ENCODE results near the gene FMNL2.
A peak's percentile ranks its signal among the peaks of the same experiment; 100 is the strongest.

Gene FMNL2

GRCh38 chr2:152466041-152466440 is 131.1 kb downstream of the FMNL2 start:
- H2BK12ac ChIP-seq (ENCODE audit: low read length): no peak overlapping the region
- H3K27ac ChIP-seq (replicated peaks; ENCODE audit: low read length): no peak overlapping the region
- H3K18ac ChIP-seq (ENCODE audit: low read length): no peak overlapping the region
- H4K8ac ChIP-seq (ENCODE audit: low read depth, low read length): no peak overlapping the region
- H3K9me3 ChIP-seq (replicated peaks in 1 of 2; ENCODE audit: control insufficient read depth in 2 of 2, insufficient read depth in 1 of 2, low read depth in 1 of 2, low read length in 2 of 2): no peaks in the 10 kb centered on the region
- no CpG with 5 or more reads among the region's 6 CpGs for WGBS, 2 donors (ENCODE audit: extremely low coverage in 2 of 2, insufficient read length in 2 of 2, insufficient replicate concordance in 1 of 2)
- no peaks in the 10 kb centered on the region for H3K27me3 ChIP-seq (ENCODE audit: control insufficient read depth in 3 of 3, insufficient read depth in 3 of 3, low read depth in 1 of 3, low read length in 3 of 3)
- H3K14ac ChIP-seq (ENCODE audit: low read length): no peak overlapping the region
- peaks cover 4% of the 10 kb centered on the region for H3K79me1 ChIP-seq (ENCODE audit: low read depth, low read length)
- H3K4me2 ChIP-seq (ENCODE audit: insufficient read depth, low read length, poor library complexity, severe bottlenecking): no peak overlapping the region
- H2AK5ac ChIP-seq (ENCODE audit: low read depth, low read length): no peak overlapping the region
- H3K4me1 ChIP-seq (ENCODE audit: control insufficient read depth in 2 of 2, insufficient read depth in 1 of 2, low read depth in 1 of 2, low read length in 2 of 2): peaks cover 15 to 17% of the 10 kb centered on the region in 2 donors
- no peak overlapping the region for H3K4me3 ChIP-seq (ENCODE audit: low read length in 2 of 2)
- H3K9ac ChIP-seq (ENCODE audit: low read depth, low read length, poor library complexity): no peak overlapping the region
- H4K91ac ChIP-seq (ENCODE audit: low read depth, low read length, poor library complexity): no peak overlapping the region
- no peaks in the 10 kb centered on the region for H3K36me3 ChIP-seq (replicated peaks in 1 of 2; ENCODE audit: control insufficient read depth in 2 of 2, insufficient read depth in 2 of 2, low read length in 2 of 2)
- H2BK5ac ChIP-seq (ENCODE audit: low read length): no peak overlapping the region
- no peak for DNase-seq (ENCODE audit: low spot score)
- H3K23ac ChIP-seq (ENCODE audit: low read depth, low read length, poor library complexity): no peak overlapping the region
- no peak overlapping the region for H2BK120ac ChIP-seq (ENCODE audit: low read depth, low read length)
- H2BK15ac ChIP-seq (ENCODE audit: low read length): no peak overlapping the region
- no peak overlapping the region for H3K4ac ChIP-seq (ENCODE audit: low read length)
- H2AFZ ChIP-seq (ENCODE audit: low read length): no peak overlapping the region

- H2BK12ac ChIP-seq (ENCODE audit: low read length): no peak overlapping the region
- no peak overlapping the region for H3K4ac ChIP-seq (ENCODE audit: low read length)
- H3K36me3 ChIP-seq (replicated peaks in 1 of 2; ENCODE audit: control insufficient read depth in 2 of 2, insufficient read depth in 2 of 2, low read length in 2 of 2): no peaks in the 10 kb centered on the region
- H3K23ac ChIP-seq (ENCODE audit: low read depth, low read length, poor library complexity): no peak overlapping the region
- H4K8ac ChIP-seq (ENCODE audit: low read depth, low read length): no peak overlapping the region
- H3K14ac ChIP-seq (ENCODE audit: low read length): no peak overlapping the region
- no peak overlapping the region for H3K9ac ChIP-seq (ENCODE audit: low read depth, low read length, poor library complexity)
- no peak overlapping the region for H3K18ac ChIP-seq (ENCODE audit: low read length)
- no peak overlapping the region for H2BK5ac ChIP-seq (ENCODE audit: low read length)
- peaks cover 4% of the 10 kb centered on the region for H3K79me1 ChIP-seq (ENCODE audit: low read depth, low read length)
- no peak overlapping the region for H4K91ac ChIP-seq (ENCODE audit: low read depth, low read length, poor library complexity)
- H3K27me3 ChIP-seq (ENCODE audit: control insufficient read depth in 3 of 3, insufficient read depth in 3 of 3, low read depth in 1 of 3, low read length in 3 of 3): no peaks in the 10 kb centered on the region
- no peak overlapping the region for H3K4me2 ChIP-seq (ENCODE audit: insufficient read depth, low read length, poor library complexity, severe bottlenecking)
- H3K27ac ChIP-seq (replicated peaks; ENCODE audit: low read length): no peak overlapping the region
- no peak overlapping the region for H2BK15ac ChIP-seq (ENCODE audit: low read length)
- peaks cover 15 to 23% of the 10 kb centered on the region in 2 donors for H3K4me1 ChIP-seq (ENCODE audit: control insufficient read depth in 2 of 2, insufficient read depth in 1 of 2, low read depth in 1 of 2, low read length in 2 of 2)
- no CpG with 5 or more reads among the region's 10 CpGs for WGBS, 2 donors (ENCODE audit: extremely low coverage in 2 of 2, insufficient read length in 2 of 2, insufficient replicate concordance in 1 of 2)
- DNase-seq (ENCODE audit: low spot score): no peak
- no peak overlapping the region for H3K4me3 ChIP-seq (ENCODE audit: low read length in 2 of 2)
- no peak overlapping the region for H2AFZ ChIP-seq (ENCODE audit: low read length)
- no peak overlapping the region for H2AK5ac ChIP-seq (ENCODE audit: low read depth, low read length)
- no peak overlapping the region for H2BK120ac ChIP-seq (ENCODE audit: low read depth, low read length)
- no peaks in the 10 kb centered on the region for H3K9me3 ChIP-seq (replicated peaks in 1 of 2; ENCODE audit: control insufficient read depth in 2 of 2, insufficient read depth in 1 of 2, low read depth in 1 of 2, low read length in 2 of 2)
These were observed 132.2 kb downstream of the FMNL2 start for GRCh38 chr2:152466980-152467676.

GRCh38 chr2:152467677-152468410 is 132.9 kb downstream of the FMNL2 start:
- Histone ChIP-seq H3K79me1 (ENCODE audit: low read depth, low read length) (peaks cover 4% of the 10 kb centered on the region), H3K4me1 (ENCODE audit: control insufficient read depth in 2 of 2, insufficient read depth in 1 of 2, low read depth in 1 of 2, low read length in 2 of 2) (peaks cover 15 to 20% of the 10 kb centered on the region in 2 donors), H3K4me3 (ENCODE audit: low read length in 2 of 2) (no peak overlapping the region), H4K91ac (ENCODE audit: low read depth, low read length, poor library complexity) (no peak overlapping the region), H2AFZ (ENCODE audit: low read length) (no peak overlapping the region), H4K8ac (ENCODE audit: low read depth, low read length) (no peak overlapping the region), H3K9me3 (replicated peaks in 1 of 2; ENCODE audit: control insufficient read depth in 2 of 2, insufficient read depth in 1 of 2, low read depth in 1 of 2, low read length in 2 of 2) (no peaks in the 10 kb centered on the region), H2BK15ac (ENCODE audit: low read length) (no peak overlapping the region), H2AK5ac (ENCODE audit: low read depth, low read length) (no peak overlapping the region), H3K9ac (ENCODE audit: low read depth, low read length, poor library complexity) (no peak overlapping the region), H3K4me2 (ENCODE audit: insufficient read depth, low read length, poor library complexity, severe bottlenecking) (no peak overlapping the region), H3K36me3 (replicated peaks in 1 of 2; ENCODE audit: control insufficient read depth in 2 of 2, insufficient read depth in 2 of 2, low read length in 2 of 2) (no peaks in the 10 kb centered on the region), H3K27ac (replicated peaks; ENCODE audit: low read length) (no peak overlapping the region), H3K14ac (ENCODE audit: low read length) (no peak overlapping the region), H2BK5ac (ENCODE audit: low read length) (no peak overlapping the region), H3K23ac (ENCODE audit: low read depth, low read length, poor library complexity) (no peak overlapping the region), H3K18ac (ENCODE audit: low read length) (no peak overlapping the region), H3K4ac (ENCODE audit: low read length) (no peak overlapping the region), H2BK120ac (ENCODE audit: low read depth, low read length) (no peak overlapping the region), H2BK12ac (ENCODE audit: low read length) (no peak overlapping the region), H3K27me3 (ENCODE audit: control insufficient read depth in 3 of 3, insufficient read depth in 3 of 3, low read depth in 1 of 3, low read length in 3 of 3) (no peaks in the 10 kb centered on the region)
- no CpG with 5 or more reads among the region's 4 CpGs for WGBS, 2 donors (ENCODE audit: extremely low coverage in 2 of 2, insufficient read length in 2 of 2, insufficient replicate concordance in 1 of 2)
- no peak for DNase-seq (ENCODE audit: low spot score)

- Histone ChIP-seq H3K36me3 (replicated peaks in 1 of 2; ENCODE audit: control insufficient read depth in 2 of 2, insufficient read depth in 2 of 2, low read length in 2 of 2) (no peaks in the 10 kb centered on the region), H2BK15ac (ENCODE audit: low read length) (no peak overlapping the region), H3K27ac (replicated peaks; ENCODE audit: low read length) (peak overlapping the region; percentile 3), H3K4ac (ENCODE audit: low read length) (no peak overlapping the region), H3K9ac (ENCODE audit: low read depth, low read length, poor library complexity) (no peak overlapping the region), H4K8ac (ENCODE audit: low read depth, low read length) (no peak overlapping the region), H3K14ac (ENCODE audit: low read length) (no peak overlapping the region), H2AK5ac (ENCODE audit: low read depth, low read length) (no peak overlapping the region), H3K79me1 (ENCODE audit: low read depth, low read length) (peaks cover 4% of the 10 kb centered on the region), H2BK120ac (ENCODE audit: low read depth, low read length) (no peak overlapping the region), H3K4me2 (ENCODE audit: insufficient read depth, low read length, poor library complexity, severe bottlenecking) (no peak overlapping the region), H3K18ac (ENCODE audit: low read length) (no peak overlapping the region), H2BK12ac (ENCODE audit: low read length) (no peak overlapping the region), H3K27me3 (ENCODE audit: control insufficient read depth in 3 of 3, insufficient read depth in 3 of 3, low read depth in 1 of 3, low read length in 3 of 3) (no peaks in the 10 kb centered on the region), H3K23ac (ENCODE audit: low read depth, low read length, poor library complexity) (no peak overlapping the region), H4K91ac (ENCODE audit: low read depth, low read length, poor library complexity) (no peak overlapping the region), H3K9me3 (replicated peaks in 1 of 2; ENCODE audit: control insufficient read depth in 2 of 2, insufficient read depth in 1 of 2, low read depth in 1 of 2, low read length in 2 of 2) (no peaks in the 10 kb centered on the region), H3K4me3 (ENCODE audit: low read length in 2 of 2) (no peak overlapping the region), H3K4me1 (ENCODE audit: control insufficient read depth in 2 of 2, insufficient read depth in 1 of 2, low read depth in 1 of 2, low read length in 2 of 2) (peaks cover 15 to 20% of the 10 kb centered on the region in 2 donors), H2AFZ (ENCODE audit: low read length) (no peak overlapping the region), H2BK5ac (ENCODE audit: low read length) (no peak overlapping the region)
- no CpG with 5 or more reads among the region's 8 CpGs for WGBS, 2 donors (ENCODE audit: extremely low coverage in 2 of 2, insufficient read length in 2 of 2, insufficient replicate concordance in 1 of 2)
- no peak for DNase-seq (ENCODE audit: low spot score)
These were observed 134.1 kb downstream of the FMNL2 start for GRCh38 chr2:152468899-152469692.
